Mucosa of gallbladder (tissue), 1 donor: ENCODE data around the gene GUSB. TPM values are rescaled to one million over a fixed set of nuclear protein-coding genes. Genes with fewer than 3 reads are reported as not detected.
"Not testable (repeated sequence)": the region's sequence is repeated elsewhere in the genome, so short reads cannot be mapped to it uniquely, and the experiment has no call there.

Experiments
- DNase-seq: peaks from one replicate; pipeline ENCODE4 v3.0.0-alpha.2; 2020; ENCODE audit warnings: low spot score
- total RNA-seq: library from RNA; stranded (reverse); gene quantifications from one replicate; pipeline ENCODE4 v1.2.1, GENCODE V29; 2021
- donor health status: DM: no; HTN: no; CAD: no.

Gene GUSB
- total RNA-seq, 1 donor from 2014 or later = 73.2 TPM

- no peak for DNase-seq
Measured at GRCh38 chr7:65975814-65976445, 6.1 kb downstream of the GUSB start.

DNA sequence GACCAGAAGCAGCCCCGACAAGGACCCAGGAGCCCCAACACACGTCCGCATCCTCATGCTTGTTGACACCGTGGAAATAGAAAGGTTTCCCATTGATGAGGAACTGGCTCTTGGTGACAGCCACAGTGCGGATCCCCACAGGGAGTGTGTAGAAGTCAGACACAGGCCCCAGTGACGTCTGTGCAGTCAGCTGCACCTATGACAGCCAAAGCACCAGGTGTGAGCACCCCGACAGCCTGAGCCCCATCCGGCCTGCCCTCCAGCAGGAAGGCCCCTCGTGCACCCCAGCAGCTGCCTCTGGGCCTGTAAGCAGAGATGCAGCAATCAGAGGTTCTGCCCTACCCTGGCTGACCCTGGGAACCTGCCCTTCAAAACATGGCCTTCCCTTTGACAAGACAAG, 7.1 kb downstream of the GUSB start:
- DNase-seq = no peak

DNA sequence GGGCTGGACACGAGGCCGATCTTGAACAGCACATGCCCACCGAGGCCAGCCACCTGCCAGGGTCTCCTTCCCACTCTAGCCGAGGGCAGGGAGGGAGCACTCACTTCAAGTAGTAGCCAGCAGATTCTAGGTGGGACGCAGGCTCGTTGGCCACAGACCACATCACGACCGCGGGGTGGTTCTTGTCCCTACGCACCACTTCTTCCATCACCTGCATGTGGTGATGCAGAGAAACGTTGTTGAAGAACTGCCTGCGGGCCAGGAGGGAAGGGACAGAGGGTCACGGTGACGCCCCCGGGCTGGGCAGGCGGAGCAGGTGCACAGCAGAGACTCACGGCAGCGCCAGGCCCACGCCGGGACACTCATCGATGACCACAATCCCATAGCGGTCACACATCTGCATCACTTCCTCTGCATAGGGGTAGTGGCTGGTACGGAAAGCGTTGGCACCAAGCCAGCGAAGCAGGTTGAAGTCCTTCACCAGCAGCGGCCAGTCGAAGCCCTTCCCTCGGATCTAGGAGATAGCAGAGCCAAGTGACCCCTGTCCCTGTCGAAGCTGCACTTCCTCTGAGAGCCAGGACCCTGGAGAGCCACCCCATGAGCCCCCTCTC, 7.7 kb downstream of the GUSB start:
- DNase-seq = no peak

DNA sequence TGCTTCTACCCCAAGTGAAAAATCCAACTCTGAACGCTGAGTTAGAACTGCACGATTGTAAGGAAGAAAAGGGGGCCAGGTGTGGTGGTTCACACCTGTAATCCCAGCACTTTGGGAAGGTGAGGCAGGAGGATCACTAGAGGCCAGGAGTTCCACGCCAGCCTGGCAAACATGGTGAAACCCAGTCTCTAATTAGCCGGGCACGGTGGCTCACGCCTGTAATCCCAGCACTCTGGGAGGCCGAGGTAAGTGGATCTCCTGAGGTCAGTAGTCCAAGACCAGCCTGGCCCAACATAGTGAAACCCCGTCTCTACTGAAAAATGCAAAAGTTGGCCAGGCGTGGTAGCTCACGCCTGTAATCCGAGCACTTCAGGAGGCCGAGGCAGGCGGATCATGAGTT, 9.0 kb downstream of the GUSB start:
- no peak for DNase-seq

DNA sequence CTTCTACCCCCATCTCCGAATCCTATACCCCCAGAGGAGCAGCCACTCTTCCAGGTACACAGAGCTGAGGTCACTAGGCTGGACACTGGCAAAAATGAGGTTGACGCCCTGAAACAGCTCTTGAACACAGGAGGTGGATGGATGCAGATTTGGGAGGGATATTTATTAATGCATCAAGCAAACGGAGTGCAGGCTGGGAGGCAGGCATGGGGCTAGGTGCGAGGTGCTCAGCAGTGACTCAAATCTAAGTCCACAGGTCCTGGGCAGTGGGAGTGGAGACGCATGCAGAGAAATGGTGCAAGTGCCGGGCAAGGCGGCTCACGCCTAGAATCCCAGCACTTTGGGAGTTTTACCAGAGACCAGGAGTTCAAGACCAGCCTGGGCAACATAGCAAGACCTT, 11.0 kb downstream of the GUSB start:
- no peak for DNase-seq

DNA sequence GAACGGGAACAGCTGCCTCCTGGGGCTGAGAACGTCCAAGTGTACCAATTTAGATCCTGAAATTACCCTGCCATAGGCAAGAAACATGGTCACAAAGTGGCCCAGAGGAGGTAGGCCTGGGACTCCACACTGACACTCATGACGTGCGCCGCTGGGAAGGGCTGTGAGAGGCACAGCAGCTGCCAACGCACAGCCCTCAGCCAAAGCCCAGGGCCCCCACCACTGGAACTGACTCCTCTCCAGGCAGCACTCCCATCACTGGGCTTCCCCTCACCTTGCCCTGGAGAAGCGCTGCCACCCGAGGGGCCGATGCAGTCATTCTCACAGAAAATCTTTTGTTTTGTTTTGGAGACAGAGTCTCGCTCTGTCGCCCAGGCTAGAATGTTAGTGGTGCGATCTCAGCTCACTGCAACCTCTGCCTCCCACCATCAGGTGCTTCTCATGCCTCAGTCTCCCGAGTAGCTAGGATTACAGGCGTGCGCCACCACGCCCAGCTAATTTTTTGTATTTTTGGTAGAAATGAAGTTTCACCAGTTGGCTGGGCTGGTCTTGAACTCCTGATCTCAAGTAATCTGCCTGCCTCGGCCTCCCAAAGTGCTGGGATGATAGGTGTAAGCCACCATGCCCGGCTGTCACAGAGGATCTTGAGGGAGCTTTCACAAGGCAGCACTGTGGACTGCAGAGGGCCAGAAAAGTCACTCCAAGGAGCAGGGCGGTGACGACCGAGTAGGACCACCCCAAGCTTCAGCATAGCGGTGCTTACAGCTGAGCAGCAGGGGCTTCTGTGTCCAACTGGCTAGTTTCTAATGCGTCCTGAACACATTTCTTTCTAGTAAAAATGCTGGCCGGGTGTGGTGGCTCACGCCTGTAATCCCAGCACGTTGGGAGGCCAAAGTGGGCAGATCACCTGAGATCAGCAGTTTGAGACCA, 13.5 kb downstream of the GUSB start:
- DNase-seq = no peak

DNA sequence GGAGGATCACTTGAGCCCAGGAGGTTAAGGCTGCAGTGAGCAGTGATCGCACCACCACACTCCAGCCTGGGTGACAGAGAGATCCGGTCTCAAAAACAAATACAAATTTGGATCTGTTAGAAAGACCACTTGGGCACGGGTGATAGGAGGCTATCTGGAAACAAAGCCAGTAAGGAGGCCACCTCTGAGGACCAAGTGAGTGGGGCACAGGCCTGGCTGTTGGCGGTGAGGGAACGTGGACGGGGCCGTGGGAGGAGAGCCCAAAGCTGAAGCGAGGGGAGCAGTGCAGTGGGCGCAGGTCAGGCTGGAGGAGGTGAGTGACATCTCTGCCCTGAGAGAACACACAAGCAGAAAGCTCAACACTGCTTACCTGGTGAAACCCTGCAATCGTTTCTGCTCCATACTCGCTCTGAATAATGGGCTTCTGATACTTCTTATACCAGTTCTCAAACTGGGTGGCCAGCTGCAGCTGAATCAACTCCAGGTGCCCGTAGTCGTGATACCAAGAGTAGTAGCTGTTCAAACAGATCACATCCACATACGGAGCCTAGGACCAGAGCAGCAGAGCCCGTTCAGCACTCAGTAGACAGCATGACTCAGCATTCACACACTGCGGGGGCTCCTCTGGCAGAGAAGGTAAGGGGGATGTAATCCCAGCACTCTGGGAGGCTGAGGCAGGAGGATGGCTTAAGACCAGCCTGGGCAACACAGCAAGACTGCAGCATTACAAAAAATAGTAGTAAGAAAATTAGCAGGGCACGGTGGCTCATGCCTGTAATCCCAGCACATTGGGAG, 14.5 kb downstream of the GUSB start:
- DNase-seq = no peak

DNA sequence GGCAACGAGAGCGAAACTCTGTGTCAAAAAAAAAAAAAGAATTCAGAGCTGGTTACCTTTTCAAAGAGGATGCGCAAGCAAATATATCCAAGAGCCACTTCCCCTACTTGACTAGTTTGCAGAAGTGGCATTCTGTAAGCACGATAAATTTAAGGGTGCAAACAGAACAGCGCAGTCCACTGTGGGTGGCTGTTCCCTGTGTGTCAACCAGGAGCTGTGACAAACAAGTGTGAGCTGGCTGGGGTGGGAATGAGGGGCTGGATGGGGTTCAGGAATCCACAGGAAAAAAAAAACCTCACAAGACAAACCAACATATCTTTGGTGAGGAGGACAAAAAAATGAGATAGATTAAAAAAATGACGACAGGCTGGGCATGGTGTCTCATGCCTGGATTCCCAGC, 15.9 kb downstream of the GUSB start:
- DNase-seq = no peak

GRCh38 chr7:65964671-65965070, 17.3 kb downstream of the GUSB start:
- not testable (repeated sequence) for DNase-seq

- no peak for DNase-seq
Measured at GRCh38 chr7:65962033-65962432, 20.0 kb downstream of the GUSB start.

DNA sequence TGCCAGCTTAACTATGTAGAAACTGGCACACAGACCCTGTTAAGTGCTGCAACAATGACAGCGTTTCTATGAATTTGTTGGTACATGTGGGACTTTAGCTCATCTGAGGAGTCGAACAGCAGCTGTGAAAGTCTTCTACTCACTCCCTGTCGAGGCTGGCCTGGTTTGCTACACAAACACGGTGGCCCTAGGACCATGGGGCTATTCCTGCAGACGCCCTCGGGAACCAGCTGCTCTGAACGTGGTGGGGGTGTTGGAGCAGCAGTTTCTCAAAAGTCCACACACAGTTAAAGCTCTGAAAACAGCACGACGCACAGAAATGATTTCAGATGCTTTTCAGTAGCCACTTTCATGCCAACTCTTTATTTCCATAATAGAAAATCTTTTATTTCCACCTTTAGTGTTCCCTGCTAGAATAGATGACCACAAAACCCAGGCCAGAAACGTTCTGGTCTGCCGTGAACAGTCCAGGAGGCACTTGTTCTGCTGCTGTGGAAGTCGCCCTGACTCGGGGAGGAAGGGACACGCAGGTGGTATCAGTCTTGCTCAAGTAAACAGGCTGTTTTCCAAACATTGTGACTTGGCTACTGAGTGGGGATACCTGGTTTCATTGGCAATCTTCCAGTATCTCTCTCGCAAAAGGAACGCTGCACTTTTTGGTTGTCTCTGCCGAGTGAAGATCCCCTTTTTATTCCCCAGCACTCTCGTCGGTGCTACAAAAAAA, 21.5 kb downstream of the GUSB start:
- no peak for DNase-seq

- no peak for DNase-seq
Measured at GRCh38 chr7:65955718-65956117, 26.3 kb downstream of the GUSB start.

DNA sequence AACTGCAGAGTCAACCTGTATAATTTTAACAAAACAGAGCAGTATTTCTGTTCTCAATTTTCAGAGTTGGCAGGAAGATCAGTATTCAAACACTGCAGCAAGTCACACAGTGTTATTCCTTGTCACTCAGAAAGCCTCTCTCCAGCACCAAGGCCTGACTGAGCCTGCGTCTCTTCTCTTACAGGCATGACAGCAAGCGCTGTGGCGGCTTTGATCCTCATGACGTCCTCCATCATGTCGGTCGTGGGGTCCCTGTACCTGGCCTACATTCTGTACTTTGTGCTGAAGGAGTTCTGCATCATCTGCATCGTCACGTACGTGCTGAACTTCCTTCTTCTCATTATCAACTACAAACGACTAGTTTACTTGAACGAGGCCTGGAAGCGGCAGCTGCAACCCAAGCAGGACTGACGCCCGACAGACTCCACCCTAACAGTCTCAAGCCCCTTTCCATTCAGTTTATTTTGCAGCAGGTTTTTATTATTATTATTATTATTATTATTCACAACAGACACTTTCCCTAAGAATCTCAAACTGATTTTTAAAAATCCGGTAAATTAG, 28.0 kb downstream of the GUSB start:
- no peak for DNase-seq

GRCh38 chr7:65953001-65953720, 28.9 kb downstream of the GUSB start:
- no peak for DNase-seq

DNA sequence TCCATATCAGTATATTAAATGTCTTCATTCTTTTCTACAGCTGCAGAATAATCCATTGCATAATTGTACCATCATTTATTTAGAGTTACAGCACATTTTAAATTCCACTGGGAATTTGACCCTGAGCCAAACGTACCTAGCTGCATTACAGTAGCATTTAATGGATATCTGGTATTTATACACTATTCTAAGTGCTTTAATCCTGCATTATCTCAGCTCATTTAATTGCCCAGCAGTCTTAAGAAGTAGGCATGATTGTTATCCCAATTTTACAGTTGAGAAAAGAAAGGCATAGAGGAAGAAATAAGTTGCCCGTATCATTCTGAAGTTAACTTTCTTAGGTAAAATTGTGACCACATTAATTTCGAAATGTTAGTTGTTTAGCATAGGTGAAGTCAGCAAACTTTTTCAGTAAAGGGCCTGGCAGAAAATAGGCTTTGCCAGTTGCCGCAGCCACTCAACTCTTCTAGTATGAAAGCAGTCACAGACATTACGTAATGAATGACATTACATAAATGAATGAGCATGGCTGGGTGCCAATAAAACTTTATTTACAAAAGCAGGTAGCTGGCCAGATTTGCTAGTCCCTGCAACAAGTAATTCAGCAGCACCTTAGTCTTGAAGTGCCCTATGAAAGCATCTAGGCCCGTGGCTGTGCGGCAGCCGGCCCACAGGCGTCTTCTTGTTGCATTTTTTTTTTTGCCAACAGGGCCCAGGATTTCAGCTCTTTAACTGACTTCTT, 30.0 kb downstream of the GUSB start:
- no peak for DNase-seq

- DNase-seq = no peak
Measured at GRCh38 chr7:65946904-65947303, 35.1 kb downstream of the GUSB start.

- DNase-seq = not testable (repeated sequence)
Measured at GRCh38 chr7:65945787-65946186, 36.2 kb downstream of the GUSB start.

DNA sequence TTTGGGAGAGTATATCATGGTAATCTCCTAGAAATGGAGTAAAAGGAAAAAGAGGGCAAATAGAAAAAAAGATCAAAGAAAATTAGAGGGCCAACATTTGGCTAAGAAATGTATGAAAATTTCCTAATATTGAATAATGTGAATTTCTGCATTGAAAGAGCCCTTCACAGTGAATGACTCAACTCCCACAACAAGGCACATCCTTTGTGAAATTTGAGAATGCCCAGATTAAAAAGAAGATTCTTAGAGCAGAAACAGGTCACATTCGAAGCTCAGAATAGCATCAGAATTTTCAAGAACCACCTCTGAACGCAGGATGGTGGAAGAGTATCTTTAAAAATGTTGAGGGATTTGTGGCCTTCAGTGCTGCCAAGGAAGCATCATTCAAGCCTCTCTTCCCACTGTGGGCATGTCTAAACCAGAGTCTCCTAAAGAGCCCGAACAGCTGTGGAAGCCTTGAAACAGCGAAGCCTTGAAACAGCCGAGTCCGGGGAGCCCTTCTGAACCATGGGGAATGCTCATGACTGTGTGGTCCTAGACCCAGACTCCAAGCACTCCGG, 43.6 kb downstream of the GUSB start:
- no peak for DNase-seq

- no peak for DNase-seq
Measured at GRCh38 chr7:65937296-65937695, 44.7 kb downstream of the GUSB start.
